Measurements from ENCODE around the gene ECE1.

Gene ECE1

DNA sequence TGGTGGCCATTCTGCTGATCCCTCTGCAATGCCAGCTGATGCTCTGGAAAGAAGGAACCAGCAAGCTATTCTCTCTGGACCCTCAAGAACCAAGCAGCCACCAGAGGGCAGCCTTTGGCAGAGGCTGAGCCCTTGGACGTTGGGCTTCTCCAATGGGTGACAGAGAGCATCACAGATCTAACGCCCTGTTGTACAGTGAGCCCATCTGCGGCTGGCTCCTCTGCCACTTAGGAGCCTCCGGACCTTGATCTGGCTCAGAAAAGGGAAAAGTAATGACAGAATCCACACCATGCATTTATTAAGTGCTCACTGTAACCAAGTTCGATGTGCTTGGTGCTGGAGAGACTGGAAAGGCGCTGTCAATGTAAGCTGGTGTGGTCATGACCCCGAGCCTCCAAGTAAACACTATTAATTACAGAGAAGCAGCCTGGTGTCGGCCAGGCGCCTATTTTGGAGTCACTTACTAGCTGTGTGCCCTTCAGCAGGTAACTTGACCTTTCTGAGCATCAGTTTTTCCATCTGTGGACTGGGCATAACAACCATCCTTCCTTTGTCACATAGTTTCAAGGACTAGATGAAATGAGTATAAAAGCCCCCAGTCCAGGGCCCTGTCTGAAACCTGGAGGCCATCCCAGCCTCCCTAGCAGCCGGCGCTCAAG lies 34.9 kb downstream of the ECE1 start:
- peak; percentile 78 for DNase-seq (ENCODE audit: low read depth, low spot score)

DNA sequence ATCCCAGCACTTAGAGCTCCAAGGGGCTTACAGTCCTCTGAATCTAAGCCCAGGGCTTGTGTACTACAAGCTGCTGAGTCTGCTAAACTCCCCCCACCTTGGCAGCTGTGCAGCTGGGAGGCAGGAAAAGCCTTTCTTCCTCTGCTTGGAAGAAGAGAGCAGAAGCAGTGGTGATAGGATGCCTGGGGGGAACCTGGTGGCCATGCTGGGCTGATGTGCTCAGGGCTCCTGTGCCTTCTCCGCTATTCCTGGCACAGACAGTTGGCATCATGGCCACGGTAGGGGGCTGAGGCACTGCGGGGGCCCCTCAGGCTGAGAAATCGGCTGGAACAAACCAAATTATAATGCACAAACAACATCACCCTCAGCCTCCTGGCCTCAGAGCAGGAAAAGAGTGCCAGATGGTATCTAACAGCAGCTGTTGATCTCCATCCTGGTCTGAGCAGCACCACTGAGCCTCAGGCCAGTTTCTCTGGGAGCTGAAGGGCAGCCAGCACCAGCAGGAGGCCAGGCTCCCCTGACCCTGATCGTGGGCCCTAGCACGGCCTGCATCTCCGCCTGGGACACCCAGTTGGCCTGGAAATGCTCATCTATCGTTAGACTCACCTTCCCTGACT lies 35.8 kb downstream of the ECE1 start:
- no peak for DNase-seq (ENCODE audit: low read depth, low spot score)

DNA sequence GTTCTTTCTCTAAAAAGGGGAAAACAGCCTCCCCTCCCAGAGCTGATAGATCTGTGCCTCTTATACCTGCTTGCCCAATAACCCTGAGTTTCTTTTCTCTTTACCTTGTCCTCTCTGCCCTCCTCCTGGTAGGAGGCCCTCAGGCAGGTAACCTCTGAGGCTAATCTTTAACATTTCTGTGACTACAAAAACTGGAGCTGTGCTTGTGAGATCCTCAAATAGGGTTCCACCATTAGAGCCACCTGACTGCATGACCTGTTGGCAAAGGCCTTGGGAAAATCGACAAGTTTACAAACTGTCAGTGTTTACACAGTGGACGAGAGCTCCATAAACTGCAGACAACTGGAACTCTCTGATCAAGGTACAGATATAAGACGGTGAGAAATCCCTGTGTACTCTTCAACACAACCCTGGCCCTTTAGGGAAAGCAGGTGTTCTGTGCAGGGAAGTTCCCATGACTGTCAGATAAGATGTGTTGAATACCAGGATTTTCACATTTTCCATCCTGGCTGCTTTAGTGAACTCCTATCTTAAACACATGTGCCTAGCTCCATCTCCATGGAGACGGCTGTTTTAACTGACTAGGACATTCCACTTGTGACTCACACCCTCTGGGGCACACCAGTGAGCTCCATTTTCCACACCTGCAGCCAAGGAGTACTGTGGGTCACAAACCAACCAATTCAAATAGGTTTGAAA lies 38.3 kb downstream of the ECE1 start:
- DNase-seq (ENCODE audit: low read depth, low spot score), result no peak

DNA sequence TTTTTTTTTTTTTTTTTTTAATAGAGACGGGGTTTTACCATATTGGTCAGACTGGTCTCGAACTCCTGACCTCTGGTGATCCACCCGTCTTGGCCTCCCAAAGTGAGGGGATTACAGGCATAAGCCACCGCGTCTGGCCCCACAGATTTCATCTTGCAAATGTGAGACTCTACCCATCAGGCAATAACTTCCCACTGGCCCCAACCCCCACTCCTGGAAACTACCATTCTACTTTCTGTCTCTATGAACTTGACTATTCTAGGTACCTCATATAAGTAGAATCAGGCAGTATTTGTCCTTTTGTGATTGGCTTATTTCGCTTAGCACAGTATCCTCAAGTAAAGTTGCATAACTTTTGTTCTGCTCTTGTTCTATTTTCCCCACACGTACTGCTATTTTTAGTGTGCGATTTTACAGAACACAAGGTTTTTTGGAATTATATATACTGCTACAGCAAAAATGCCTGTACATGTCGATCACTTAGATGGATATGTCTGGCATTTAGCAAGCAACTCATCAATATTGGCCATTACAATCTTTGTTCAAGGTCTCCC lies 40.2 kb downstream of the ECE1 start:
- DNase-seq (ENCODE audit: low read depth, low spot score), result no peak

GRCh38 chr1:21247892-21248715 lies 42.2 kb downstream of the ECE1 start:
- no peak for DNase-seq (ENCODE audit: low read depth, low spot score)

GRCh38 chr1:21246905-21247642 lies 43.2 kb downstream of the ECE1 start:
- no peak for DNase-seq (ENCODE audit: low read depth, low spot score)

GRCh38 chr1:21245688-21246229 lies 44.5 kb downstream of the ECE1 start:
- no peak for DNase-seq (ENCODE audit: low read depth, low spot score)

DNA sequence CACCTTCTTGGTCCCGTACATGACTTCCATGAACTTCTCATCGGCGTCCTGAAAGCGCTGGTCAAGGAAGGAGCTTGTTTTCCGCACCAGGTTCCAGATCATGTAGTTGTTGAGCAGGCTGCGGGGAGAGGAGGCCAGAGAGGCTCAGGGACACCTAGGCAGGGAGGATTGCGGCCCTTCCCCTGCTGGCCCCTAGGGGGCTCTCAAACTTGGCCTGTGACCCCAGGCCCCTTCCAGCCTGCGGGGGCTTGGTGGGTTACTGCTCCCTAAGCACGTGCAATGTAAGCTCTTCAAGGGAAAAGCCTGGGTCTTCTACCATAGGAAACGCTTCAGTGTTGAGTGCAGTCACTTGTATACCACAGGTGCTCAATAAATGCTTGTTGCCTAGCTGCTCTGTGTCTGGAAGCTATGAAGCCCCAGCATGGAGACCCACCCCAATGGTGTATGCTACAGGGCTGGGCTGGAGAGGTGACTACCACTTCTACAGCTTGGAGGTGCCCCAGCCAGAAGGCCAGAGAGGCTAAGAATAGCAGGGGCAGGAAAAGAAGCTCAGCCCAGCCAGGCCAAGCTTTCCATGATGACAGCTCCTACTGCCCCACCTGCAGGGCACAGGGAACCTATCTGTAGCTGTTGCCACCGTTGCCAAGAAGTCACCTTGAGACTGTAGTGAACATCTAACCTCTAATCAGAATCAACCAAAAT lies 45.1 kb downstream of the ECE1 start:
- DNase-seq (ENCODE audit: low read depth, low spot score), result no peak

- no peak for DNase-seq (ENCODE audit: low read depth, low spot score)
These were observed 46.1 kb downstream of the ECE1 start for GRCh38 chr1:21244154-21244553.

- DNase-seq (ENCODE audit: low read depth, low spot score), result no peak
These were observed 47.4 kb downstream of the ECE1 start for GRCh38 chr1:21242846-21243245.

DNA sequence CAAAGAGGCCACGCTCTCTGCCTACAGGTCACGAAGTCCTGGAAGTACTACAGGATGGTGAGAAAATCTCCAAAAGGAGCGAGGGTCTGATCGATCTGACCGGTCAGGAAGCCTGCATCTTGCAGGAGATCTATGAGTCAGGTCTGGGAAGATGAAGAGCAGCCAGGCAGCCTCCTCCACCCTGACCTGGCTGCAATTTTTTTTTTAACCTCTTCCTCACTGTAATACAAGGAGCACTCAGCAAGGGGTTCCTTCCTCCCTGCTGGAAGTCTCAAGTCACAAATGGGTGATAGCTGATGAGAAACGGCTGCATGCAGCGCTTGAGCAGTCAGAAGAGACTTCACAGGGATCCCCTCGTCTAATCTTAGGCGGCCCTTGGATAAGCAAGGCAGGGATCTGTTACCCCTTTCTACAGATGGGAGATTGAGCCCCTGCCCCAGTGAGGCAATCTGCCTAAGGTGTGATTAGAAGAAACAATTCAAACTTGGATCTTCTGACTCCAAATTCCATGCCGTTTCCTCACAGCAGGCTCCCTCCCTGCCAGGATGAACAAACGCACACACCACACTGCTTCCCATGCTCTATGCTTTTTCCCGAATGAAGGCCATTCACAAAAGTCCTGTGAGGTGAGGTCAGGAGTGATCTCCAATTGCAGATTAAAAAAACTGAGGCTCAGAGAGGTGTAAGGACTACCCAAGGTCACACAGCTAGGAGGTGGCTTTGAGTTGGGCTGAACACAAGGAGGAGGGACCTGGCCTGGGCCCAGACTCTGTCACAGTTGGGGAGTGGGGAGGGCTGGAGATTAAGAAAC lies 48.3 kb downstream of the ECE1 start:
- DNase-seq (ENCODE audit: low read depth, low spot score), result no peak

DNA sequence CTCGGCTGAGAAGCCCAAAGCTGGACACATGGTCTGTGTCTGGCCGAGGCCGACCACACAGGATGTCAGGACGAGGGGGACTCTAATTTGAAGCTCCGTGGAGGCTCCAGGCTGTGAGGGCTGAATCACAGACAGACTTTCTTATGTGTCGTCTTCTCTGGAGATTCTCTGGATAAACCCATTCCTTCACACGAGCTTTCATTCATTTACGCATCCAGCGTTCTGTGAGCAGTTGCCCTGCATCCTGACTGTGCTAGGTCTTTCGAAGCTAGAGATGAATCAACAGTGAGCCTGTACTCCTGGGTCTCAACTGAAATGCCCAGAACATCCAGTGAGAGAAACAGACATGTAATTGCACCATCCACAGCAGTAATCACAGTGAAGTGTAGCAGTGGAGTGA lies 49.6 kb downstream of the ECE1 start:
- DNase-seq (ENCODE audit: low read depth, low spot score), result no peak

GRCh38 chr1:21239221-21239620 lies 51.0 kb downstream of the ECE1 start:
- no peak for DNase-seq (ENCODE audit: low read depth, low spot score)

- DNase-seq (ENCODE audit: low read depth, low spot score), result no peak
These were observed 52.0 kb downstream of the ECE1 start for GRCh38 chr1:21238141-21238800.

DNA sequence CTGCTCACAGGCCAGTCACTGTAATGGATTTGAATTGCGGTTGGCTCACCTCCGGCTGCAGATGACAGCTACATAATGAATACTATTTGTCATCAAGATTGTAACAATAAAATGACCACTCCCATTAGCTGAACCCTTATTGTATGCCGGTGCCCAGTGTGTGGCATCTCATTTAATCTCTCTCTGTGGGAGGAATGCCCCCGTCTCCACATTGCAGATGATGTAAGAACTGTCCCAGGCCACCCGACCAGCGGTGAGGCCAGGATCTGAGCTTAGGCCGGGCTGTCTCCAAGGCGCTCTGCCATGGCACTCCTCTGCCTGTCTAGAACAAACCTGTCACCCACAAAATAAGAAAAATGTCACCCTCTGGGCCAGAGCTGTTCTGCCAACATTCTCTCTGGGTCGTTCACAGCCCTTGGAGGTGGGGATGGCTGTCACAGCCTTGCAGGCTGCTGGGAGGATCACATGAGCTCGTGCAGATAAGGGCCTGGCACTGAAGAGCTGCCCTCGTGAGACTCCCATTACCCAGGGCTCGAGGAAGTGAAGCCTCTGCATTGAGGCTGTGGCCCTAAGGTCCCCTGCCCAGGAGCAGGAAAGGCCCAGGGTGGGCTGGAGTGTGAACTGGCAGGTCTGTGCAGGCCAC lies 52.7 kb downstream of the ECE1 start:
- no peak for DNase-seq (ENCODE audit: low read depth, low spot score)

DNA sequence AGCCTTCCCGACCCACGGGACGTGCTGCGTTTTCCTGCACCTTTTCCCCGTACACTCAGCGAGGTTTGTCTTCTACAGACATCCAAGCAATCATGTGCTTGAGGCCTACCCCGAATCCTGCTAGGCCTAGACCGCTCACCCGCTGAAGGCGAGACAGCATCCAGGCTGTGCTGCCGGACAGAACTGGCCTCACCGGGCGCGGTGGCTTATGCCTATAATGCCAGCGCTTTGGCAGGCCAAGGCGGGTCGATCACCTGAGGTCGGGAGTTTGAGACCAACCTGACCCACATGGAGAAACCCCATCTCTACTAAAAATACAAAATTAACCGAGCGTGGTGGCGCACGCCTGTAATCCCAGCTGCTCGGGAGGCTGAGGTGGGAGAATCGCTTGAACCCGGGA lies 54.1 kb downstream of the ECE1 start:
- DNase-seq (ENCODE audit: low read depth, low spot score), result no peak

GRCh38 chr1:21234779-21235178 lies 55.5 kb downstream of the ECE1 start:
- no peak for DNase-seq (ENCODE audit: low read depth, low spot score)

- DNase-seq (ENCODE audit: low read depth, low spot score), result no peak
These were observed 56.8 kb downstream of the ECE1 start for GRCh38 chr1:21233490-21233889.
